GM19023 (cell line): ENCODE data around the gene PRMT3.
"Not testable (repeated sequence)": the region's sequence is repeated elsewhere in the genome, so short reads cannot be mapped to it uniquely, and the experiment has no call there.

Source experiments
- ATAC-seq: cut with Tn5 transposase; IDR thresholded peaks from one replicate; pipeline ENCODE4 v1.9.1; 2021; ENCODE audit warnings: mild to moderate bottlenecking, moderate library complexity; ENCODE audit not compliant: unreplicated experiment

PRMT3 gene

GRCh38 chr11:20387261-20388095 is at the start of gene PRMT3:
Gene PRMT3, plus strand, starts transcription at chr11:20387716. Its CDS starts 31 bp downstream, at chr11:20387747.
- peak; percentile 81 for ATAC-seq

- ATAC-seq, result no peak
These were observed 45.0 kb upstream of the PRMT3 start for GRCh38 chr11:20342347-20343141.

GRCh38 chr11:20351136-20351535 is 36.4 kb upstream of the PRMT3 start:
- no peak for ATAC-seq

- no peak for ATAC-seq
These were observed 35.7 kb upstream of the PRMT3 start for GRCh38 chr11:20351751-20352262.

GRCh38 chr11:20353829-20354434 is 33.6 kb upstream of the PRMT3 start:
- ATAC-seq, result no peak

- no peak for ATAC-seq
These were observed 32.0 kb upstream of the PRMT3 start for GRCh38 chr11:20355221-20356219.

- no peak for ATAC-seq
These were observed 30.4 kb upstream of the PRMT3 start for GRCh38 chr11:20357150-20357549.

- ATAC-seq, result no peak
These were observed 26.9 kb upstream of the PRMT3 start for GRCh38 chr11:20360650-20361049.

- no peak for ATAC-seq
These were observed 25.0 kb upstream of the PRMT3 start for GRCh38 chr11:20362481-20362880.

- peak; percentile 22 for ATAC-seq
These were observed 24.4 kb upstream of the PRMT3 start for GRCh38 chr11:20363149-20363499.

- peak; percentile 98 for ATAC-seq
These were observed 23.8 kb upstream of the PRMT3 start, which contains the start of gene HTATIP2 for GRCh38 chr11:20363500-20364340. Gene HTATIP2, plus strand, starts transcription at chr11:20363714. Its CDS starts 524 bp downstream, at chr11:20364238.

GRCh38 chr11:20364341-20364792 is 23.1 kb upstream of the PRMT3 start:
- ATAC-seq, result no peak

- ATAC-seq, result not testable (repeated sequence)
These were observed 22.1 kb upstream of the PRMT3 start for GRCh38 chr11:20365465-20365864.

- ATAC-seq, result no peak
These were observed 20.1 kb upstream of the PRMT3 start for GRCh38 chr11:20367313-20367948.

GRCh38 chr11:20368438-20368837 is 19.1 kb upstream of the PRMT3 start:
- ATAC-seq, result no peak

- no peak for ATAC-seq
These were observed 17.7 kb upstream of the PRMT3 start for GRCh38 chr11:20369826-20370225.

- no peak for ATAC-seq
These were observed 15.4 kb upstream of the PRMT3 start for GRCh38 chr11:20372081-20372626.

- no peak for ATAC-seq
These were observed 14.4 kb upstream of the PRMT3 start for GRCh38 chr11:20373147-20373546.
